Activated CD4-positive, alpha-beta T cell treated with anti-CD3 and anti-CD28 coated beads, Interleukin-2, amount 10 ng/mL, durations not matched to agents 7 days and 5 days (primary cell): ENCODE results near the gene CTAGE9. TPM values are rescaled to one million over a fixed set of nuclear protein-coding genes. Genes with fewer than 3 reads are reported as not detected.
"Not testable (repeated sequence)": the region's sequence is repeated elsewhere in the genome, so short reads cannot be mapped to it uniquely, and the experiment has no call there.

ENCODE experiments used
- CTCF ChIA-PET: fragments of 350-600 bp; sonication (Branson Sonifier 250); formaldehyde crosslinking; loops from one replicate; lab custom pipeline; 2021; ENCODE audit warnings: antibody characterized with exemption; lab: Charles Lee
- POLR2A ChIA-PET: fragments of 350-600 bp; sonication (Branson Sonifier 250); formaldehyde crosslinking; loops from one replicate; lab custom pipeline; 2021; ENCODE audit warnings: antibody characterized with exemption; lab: Charles Lee
- DNase-seq: peaks from one replicate; pipeline ENCODE4 v3.0.0-alpha.2; 2020
- H3K27ac Mint-ChIP-seq: one replicate; pipeline ENCODE4 v1.8.0; 2021; ENCODE audit warnings: mild to moderate bottlenecking, moderate library complexity, mixed read lengths
- H3K27me3 Mint-ChIP-seq: one replicate; pipeline ENCODE4 v1.8.0; 2021; ENCODE audit warnings: mixed read lengths
- H3K36me3 Mint-ChIP-seq: one replicate; pipeline ENCODE4 v1.8.0; 2021; ENCODE audit warnings: low read depth, mixed read lengths
- H3K4me1 Mint-ChIP-seq: one replicate; pipeline ENCODE4 v1.8.0; 2021; ENCODE audit warnings: mixed read lengths
- H3K4me3 Mint-ChIP-seq: one replicate; pipeline ENCODE4 v1.8.0; 2021; ENCODE audit warnings: mild to moderate bottlenecking, moderate library complexity, mixed read lengths
- H3K9me3 Mint-ChIP-seq: one replicate; pipeline ENCODE4 v1.8.0; 2021; ENCODE audit warnings: mixed read lengths
- total RNA-seq, 2 experiments: library from RNA; stranded (reverse); gene quantifications; one replicate each; pipeline ENCODE4 v1.2.3, GENCODE V29; 2021

CTAGE9 gene, protein sequence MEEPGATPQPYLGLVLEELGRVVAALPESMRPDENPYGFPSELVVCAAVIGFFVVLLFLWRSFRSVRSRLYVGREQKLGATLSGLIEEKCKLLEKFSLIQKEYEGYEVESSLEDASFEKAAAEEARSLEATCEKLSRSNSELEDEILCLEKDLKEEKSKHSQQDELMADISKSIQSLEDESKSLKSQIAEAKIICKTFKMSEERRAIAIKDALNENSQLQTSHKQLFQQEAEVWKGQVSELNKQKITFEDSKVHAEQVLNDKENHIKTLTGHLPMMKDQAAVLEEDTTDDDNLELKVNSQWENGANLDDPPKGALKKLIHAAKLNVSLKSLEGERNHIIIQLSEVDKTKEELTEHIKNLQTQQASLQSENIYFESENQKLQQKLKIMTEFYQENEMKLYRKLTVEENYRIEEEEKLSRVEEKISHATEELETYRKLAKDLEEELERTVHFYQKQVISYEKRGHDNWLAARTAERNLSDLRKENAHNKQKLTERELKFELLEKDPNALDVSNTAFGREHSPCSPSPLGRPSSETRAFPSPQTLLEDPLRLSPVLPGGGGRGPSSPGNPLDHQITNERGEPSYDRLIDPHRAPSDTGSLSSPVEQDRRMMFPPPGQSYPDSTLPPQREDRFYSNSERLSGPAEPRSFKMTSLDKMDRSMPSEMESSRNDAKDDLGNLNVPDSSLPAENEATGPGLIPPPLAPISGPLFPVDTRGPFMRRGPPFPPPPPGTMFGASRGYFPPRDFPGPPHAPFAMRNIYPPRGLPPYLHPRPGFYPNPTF
- total RNA-seq, result not detected

DNA sequence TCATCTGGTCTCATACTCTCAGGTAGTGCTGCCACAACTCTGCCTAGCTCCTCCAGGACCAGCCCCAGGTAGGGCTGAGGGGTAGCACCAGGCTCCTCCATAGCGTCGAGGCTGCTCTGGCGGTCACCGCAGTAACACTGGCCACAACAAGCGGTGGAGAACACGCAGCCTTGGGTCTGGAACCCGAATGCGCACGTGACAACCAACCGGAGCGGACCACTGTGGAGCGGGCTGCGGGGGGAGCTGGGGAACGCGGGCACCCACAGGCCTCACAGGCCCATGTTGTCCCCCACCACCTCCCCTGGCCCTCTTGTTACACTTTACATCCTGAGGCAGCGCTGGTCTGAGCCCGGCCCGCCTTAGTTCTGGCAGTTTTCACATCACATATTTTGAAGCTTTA is at the start of gene CTAGE9:
Gene CTAGE9 (minus strand): TSS at position 101 of the 400 bp plus-strand sequence. CDS start 0 bp downstream, at position 101.
- DNase-seq, H3K36me3 Mint-ChIP-seq, H3K27ac Mint-ChIP-seq, CTCF ChIA-PET, H3K9me3 Mint-ChIP-seq, H3K4me3 Mint-ChIP-seq, POLR2A ChIA-PET, H3K4me1 Mint-ChIP-seq, H3K27me3 Mint-ChIP-seq: not testable (repeated sequence)

DNA sequence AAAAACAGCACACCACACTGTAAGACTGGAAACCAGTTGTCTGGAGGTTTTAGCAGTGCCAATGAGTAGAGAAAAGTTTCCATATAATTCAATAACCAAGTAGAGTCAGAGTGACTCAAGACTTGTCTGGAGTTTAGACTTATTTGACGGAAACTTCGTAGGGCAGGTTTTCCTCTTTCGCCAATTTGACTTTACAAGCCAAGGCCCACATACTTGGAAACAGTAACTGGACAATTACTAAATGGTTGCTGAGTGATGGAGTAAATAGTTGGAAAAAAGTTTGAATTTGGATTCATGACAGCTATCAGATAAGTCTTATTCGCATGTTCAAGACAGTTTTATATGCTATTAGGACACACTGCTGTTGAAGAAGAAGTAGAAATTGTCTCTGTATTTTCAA is 48.1 kb upstream of the CTAGE9 start:
- Mint-ChIP-seq H3K36me3 (no peaks in the 10 kb centered on the region), H3K4me1 (no peaks in the 10 kb centered on the region), H3K9me3 (no peaks in the 10 kb centered on the region), H3K27me3 (peaks cover 21% of the 10 kb centered on the region), H3K4me3 (no peak overlapping the region), H3K27ac (no peak overlapping the region)
- ChIA-PET CTCF (no interaction called here), POLR2A (no interaction called here)
- DNase-seq, result no peak

DNA sequence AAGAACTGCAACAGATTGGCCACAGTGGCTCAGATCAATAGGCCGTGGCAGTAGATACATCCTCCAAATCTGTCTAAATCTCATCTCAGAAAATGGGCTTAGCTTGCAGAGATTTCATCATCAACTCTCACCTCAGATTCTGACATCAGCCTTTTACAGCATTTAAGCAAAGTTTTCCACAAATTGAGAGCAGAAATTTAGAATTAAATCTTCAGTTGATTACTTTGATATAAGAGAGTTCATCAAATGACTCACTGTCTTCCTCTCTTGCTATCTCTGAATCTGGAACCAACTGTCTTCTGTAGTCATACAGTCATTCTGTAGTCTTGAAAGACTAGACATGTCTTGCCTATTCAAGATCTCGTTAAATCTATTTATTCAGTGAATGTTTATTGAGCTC is 45.2 kb upstream of the CTAGE9 start:
- no peak for DNase-seq
- no peaks in the 10 kb centered on the region for H3K36me3 Mint-ChIP-seq
- H3K9me3 Mint-ChIP-seq, result no peaks in the 10 kb centered on the region
- H3K27me3 Mint-ChIP-seq, result peaks cover 19% of the 10 kb centered on the region
- POLR2A ChIA-PET, result interaction anchor here (0.6 kb wide), 1 partner anchor 995 kb away, joined by 3 read pairs; no protein-coding TSS in a partner anchor
- H3K4me1 Mint-ChIP-seq, result no peaks in the 10 kb centered on the region
- CTCF ChIA-PET, result no interaction called here
- H3K27ac Mint-ChIP-seq, result no peak overlapping the region
- no peak overlapping the region for H3K4me3 Mint-ChIP-seq

DNA sequence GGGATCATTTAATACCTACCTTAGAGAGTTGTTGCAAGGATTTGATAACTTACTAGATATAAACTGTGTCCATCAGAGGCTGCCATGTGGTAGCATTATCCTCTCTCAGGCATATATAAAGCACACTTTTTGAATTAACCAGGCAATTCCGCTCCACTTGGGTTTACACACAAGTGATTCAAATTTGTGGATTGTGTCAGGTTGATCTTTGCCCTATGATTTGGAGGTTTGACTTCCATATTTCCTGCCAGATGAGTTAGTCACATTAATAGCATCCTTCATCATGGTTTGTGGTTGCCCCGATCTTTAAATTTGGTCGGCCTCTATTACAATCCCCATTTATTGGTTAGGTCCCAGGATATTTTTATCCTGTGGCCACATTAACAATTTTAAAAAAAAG is 44.8 kb upstream of the CTAGE9 start:
- no peaks in the 10 kb centered on the region for H3K36me3 Mint-ChIP-seq
- ChIA-PET POLR2A (no interaction called here), CTCF (no interaction called here)
- H3K4me3 Mint-ChIP-seq, result no peak overlapping the region
- no peak for DNase-seq
- H3K9me3 Mint-ChIP-seq, result no peaks in the 10 kb centered on the region
- H3K4me1 Mint-ChIP-seq, result no peaks in the 10 kb centered on the region
- no peak overlapping the region for H3K27ac Mint-ChIP-seq
- peaks cover 19% of the 10 kb centered on the region for H3K27me3 Mint-ChIP-seq

DNA sequence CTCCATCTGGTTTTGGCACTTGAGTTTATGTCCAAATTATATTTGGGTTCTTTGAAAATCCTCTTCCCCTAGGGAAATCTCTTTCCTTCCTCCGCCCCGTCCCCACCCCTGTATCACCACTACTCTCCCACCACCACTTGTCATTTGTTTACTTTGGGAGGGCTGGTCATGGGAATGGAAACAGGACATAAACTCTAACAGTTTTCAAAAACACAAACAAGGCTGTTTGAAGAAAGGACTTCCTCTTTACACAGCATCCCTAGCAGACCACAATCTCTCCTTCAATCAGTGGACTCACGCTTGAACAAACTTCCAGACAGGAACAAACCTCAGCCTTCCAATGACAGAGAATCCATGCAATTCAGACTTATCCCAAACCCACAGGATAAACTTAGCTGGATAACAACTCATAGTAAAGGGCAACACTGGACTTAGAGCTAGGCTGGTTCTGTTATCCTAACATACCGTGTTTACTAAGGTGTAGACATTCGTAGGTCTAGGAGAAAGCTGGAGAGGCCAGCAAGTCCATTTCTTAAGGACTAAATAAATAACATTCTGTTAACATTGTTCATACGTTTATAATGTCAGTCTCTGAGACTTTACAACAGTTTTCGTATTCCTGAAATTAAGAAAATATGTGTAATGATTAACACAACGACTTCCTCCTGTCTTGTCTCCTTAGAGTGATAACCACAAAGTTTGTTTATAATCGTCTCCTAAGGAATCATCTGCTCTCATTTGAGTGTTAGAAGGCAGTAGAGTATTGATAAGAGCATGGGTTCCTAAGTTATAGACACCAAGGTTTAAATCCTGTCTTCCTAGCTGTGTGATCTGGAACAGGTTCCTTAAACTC is 44.1 kb upstream of the CTAGE9 start:
- ChIA-PET CTCF (no interaction called here), POLR2A (no interaction called here)
- Mint-ChIP-seq H3K4me1 (no peaks in the 10 kb centered on the region), H3K27ac (no peak overlapping the region), H3K9me3 (no peaks in the 10 kb centered on the region), H3K36me3 (no peaks in the 10 kb centered on the region), H3K27me3 (peaks cover 16% of the 10 kb centered on the region), H3K4me3 (no peak overlapping the region)
- DNase-seq, result no peak

DNA sequence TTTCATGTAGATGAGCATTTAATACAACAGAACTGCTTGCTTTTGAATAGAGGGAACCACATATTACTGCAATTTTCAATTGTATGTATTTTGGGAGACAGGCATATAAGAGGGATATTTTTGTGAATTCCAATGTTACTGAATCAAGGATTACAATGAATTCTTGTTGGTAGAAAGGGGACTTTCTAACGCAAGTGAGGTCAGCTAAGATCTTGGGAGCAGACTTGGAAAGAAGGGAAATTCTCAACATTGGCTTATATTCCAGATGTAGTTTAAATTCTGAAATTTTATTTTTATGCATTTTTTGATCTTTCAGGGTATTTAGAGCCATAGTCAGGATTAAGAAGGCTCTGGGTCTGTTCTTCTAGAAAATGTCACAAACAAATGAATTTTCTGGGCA is 43.3 kb upstream of the CTAGE9 start:
- ChIA-PET CTCF (no interaction called here), POLR2A (no interaction called here)
- H3K36me3 Mint-ChIP-seq, result no peaks in the 10 kb centered on the region
- no peaks in the 10 kb centered on the region for H3K9me3 Mint-ChIP-seq
- no peak for DNase-seq
- no peak overlapping the region for H3K4me3 Mint-ChIP-seq
- no peak overlapping the region for H3K27ac Mint-ChIP-seq
- H3K4me1 Mint-ChIP-seq, result no peaks in the 10 kb centered on the region
- H3K27me3 Mint-ChIP-seq, result peaks cover 15% of the 10 kb centered on the region

DNA sequence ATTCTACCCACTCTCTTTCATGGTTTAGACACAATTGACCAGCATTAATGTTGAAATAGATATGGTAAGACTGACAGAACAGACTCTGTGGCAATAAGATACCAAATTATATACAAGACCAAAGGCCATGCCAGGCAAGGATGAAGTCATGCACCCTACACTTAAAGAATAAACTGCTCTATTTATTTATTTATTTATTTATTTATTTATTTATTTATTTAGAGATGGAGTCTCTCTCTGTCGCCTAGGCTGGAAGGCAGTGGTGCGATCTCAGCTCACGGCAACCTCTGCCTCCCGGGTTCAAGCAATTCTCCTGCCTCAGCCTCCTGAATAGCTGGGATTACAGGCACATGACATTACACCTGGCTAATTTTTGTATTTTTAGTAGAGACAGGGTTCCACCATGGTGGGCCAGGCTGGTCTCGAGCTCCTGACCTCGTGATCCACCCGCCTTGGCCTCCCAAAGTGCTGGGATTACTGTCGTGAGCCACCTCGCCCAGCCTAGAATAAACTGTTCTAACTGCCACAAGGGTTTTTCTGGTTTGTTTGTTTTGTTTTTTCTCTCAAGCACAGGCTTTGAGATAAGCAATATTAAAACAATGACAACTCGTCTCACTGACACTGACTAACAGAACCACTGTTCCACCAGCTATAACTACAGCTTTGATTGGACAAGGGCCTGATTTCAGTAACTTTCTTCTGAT is 40.3 kb upstream of the CTAGE9 start:
- H3K27ac Mint-ChIP-seq, DNase-seq, CTCF ChIA-PET, H3K4me1 Mint-ChIP-seq, H3K9me3 Mint-ChIP-seq, POLR2A ChIA-PET, H3K36me3 Mint-ChIP-seq, H3K4me3 Mint-ChIP-seq: not testable (repeated sequence)
- peaks cover 12% of the 10 kb centered on the region for H3K27me3 Mint-ChIP-seq

DNA sequence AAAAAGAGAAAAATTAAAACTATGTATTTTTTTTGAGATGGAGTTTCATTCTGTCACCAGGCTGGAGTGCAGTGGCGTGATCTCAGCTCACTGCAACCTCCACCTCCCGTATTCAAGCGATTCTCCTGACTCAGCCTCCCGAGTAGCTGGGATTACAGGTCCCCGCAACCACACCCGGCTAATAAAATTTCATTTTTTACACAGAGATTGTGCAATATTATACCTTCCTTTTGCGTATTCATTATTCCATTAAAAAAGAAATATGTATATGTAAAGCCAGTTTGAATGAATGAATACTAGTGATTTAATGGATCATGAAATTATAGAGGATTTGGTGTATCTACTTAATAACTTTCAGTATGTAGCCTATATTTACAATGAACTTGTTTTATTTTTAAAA is 38.2 kb upstream of the CTAGE9 start:
- CTCF ChIA-PET, result no interaction called here
- POLR2A ChIA-PET, result no interaction called here
- H3K27me3 Mint-ChIP-seq, result peaks cover 4% of the 10 kb centered on the region
- no peaks in the 10 kb centered on the region for H3K4me1 Mint-ChIP-seq
- DNase-seq, result no peak
- no peaks in the 10 kb centered on the region for H3K9me3 Mint-ChIP-seq
- no peaks in the 10 kb centered on the region for H3K36me3 Mint-ChIP-seq
- H3K27ac Mint-ChIP-seq, result no peak overlapping the region
- H3K4me3 Mint-ChIP-seq, result no peak overlapping the region

DNA sequence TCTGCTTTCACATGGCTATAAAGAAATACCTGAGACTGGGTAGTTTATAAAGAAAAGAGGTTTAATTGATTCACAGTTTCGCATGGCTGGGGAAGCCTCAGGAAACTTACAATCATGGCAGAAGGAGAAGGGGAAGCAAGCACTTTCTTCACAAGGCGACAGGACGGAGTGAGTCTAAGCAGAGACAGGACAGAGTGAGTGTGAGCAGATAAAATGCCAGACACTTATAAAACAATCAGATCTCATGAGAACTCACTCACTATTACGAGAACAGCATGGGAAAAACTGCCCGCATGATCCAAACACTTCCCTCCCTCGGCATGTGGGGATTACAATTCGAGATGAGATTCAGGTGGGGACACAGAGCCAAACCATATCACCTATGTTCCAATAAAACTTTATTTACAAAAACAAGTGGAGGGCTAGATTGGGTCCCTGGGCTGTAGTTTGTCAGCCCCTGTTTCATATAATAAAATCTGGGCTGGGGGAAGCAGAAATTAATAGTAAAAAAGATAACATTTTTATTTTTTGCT is 37.1 kb upstream of the CTAGE9 start:
- ChIA-PET CTCF (no interaction called here), POLR2A (no interaction called here)
- H3K36me3 Mint-ChIP-seq, result no peaks in the 10 kb centered on the region
- no peaks in the 10 kb centered on the region for H3K4me1 Mint-ChIP-seq
- no peaks in the 10 kb centered on the region for H3K9me3 Mint-ChIP-seq
- no peak overlapping the region for H3K4me3 Mint-ChIP-seq
- no peak for DNase-seq
- H3K27me3 Mint-ChIP-seq, result peaks cover 2% of the 10 kb centered on the region
- no peak overlapping the region for H3K27ac Mint-ChIP-seq

DNA sequence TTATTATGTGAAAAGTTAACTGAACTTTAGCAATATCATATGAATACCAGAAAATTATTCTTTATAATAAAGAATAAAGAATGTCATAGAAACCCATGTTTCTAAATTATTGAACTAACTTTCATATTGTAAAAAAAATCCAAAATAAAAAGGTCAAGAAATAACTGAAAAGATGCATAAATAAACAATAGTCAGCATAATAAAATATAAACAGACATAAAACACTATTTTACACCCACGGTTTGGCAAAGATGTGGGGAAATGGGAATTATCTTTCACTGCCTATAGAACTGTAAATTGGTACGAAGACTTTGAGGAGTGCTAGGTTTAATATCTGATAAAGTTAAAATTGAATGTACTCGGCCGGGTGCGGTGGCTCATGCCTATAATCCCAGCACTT is 34.7 kb upstream of the CTAGE9 start:
- Mint-ChIP-seq H3K4me3 (no peak overlapping the region), H3K27ac (no peak overlapping the region), H3K4me1 (no peaks in the 10 kb centered on the region), H3K36me3 (no peaks in the 10 kb centered on the region), H3K9me3 (no peaks in the 10 kb centered on the region), H3K27me3 (peaks cover 2% of the 10 kb centered on the region)
- no peak for DNase-seq
- POLR2A ChIA-PET, result no interaction called here
- CTCF ChIA-PET, result no interaction called here

DNA sequence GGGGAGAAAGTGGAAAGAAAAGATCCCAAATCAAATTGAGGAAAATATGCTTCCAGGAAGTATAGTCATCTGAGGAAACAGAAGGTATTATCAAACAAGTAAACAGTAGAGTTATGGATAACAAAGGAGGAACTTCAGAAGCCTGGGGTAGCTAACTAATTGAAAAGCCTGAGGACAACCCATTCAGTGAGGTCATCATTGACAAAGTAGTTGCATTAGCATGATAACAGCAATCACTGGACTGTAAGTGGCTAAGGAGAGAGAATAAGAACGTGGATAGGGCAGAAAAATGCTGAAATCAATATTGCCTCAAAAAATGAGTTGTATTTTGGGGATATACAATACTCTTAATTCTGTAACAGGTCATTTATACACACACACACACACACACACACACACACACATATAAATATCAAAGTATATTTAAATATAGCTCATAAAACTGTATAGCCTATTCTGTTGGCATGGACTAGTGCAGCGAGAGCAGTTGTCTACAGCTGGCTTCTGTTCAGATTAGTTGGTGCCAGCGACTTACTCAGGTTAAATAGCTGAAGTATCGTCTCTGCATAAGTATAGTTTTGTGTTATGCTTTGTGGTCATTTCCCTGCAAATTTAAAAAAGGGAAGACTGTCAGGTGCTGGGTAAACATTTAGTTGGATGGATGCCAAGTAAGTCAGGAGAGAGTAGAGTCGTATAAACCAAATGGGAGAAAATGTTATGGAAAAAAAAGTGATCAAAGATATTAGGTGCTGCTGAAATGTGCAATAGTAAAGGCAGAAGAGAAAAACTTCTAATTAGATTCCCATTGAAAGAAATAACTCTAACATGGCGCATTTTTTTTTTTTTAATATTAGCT is 33.8 kb upstream of the CTAGE9 start:
- CTCF ChIA-PET, result no interaction called here
- DNase-seq, result no peak
- Mint-ChIP-seq H3K4me1 (no peaks in the 10 kb centered on the region), H3K27ac (no peak overlapping the region), H3K4me3 (no peak overlapping the region), H3K9me3 (no peaks in the 10 kb centered on the region), H3K27me3 (peaks cover 2% of the 10 kb centered on the region), H3K36me3 (no peaks in the 10 kb centered on the region)
- POLR2A ChIA-PET, result no interaction called here
